WTC11 (cell line): ENCODE results near the gene MBD6. TPM values are rescaled to one million over a fixed set of nuclear protein-coding genes. Genes with fewer than 3 reads are reported as not detected.

Source experiments
- ATAC-seq: fragments of 200-7000 bp; cut with Tn5 transposase; 2 replicates; pipeline ENCODE4 v1.10.0; 2021; ENCODE audit warnings: mild to moderate bottlenecking, moderate library complexity
- CTCF ChIA-PET: fragments of 300-600 bp; sonication (Branson Sonifier 250); formaldehyde crosslinking; loops from one replicate; lab custom pipeline; 2021; ENCODE audit warnings: antibody characterized with exemption; lab: Charles Lee
- POLR2A ChIA-PET: fragments of 350-600 bp; sonication (Branson Sonifier 250); formaldehyde crosslinking; loops from one replicate; lab custom pipeline; 2021; ENCODE audit warnings: antibody characterized with exemption; lab: Charles Lee
- DNase-seq: peaks from one replicate; pipeline ENCODE4 v3.0.0; 2021; ENCODE audit warnings: low spot score
- H3K27ac Mint-ChIP-seq: 2 replicates; pipeline ENCODE4 v1.8.0; 2021; ENCODE audit warnings: mixed read lengths
- H3K27me3 Mint-ChIP-seq: 2 replicates; pipeline ENCODE4 v1.8.0; 2021; ENCODE audit warnings: low read depth, mild to moderate bottlenecking, moderate library complexity, mixed read lengths
- H3K36me3 Mint-ChIP-seq: 2 replicates; pipeline ENCODE4 v1.8.0; 2021; ENCODE audit warnings: mixed read lengths
- H3K4me1 Mint-ChIP-seq: 2 replicates; pipeline ENCODE4 v1.8.0; 2022; ENCODE audit warnings: mixed read lengths
- H3K4me3 Mint-ChIP-seq: 2 replicates; pipeline ENCODE4 v1.8.0; 2021; ENCODE audit warnings: mild to moderate bottlenecking, moderate library complexity, mixed read lengths
- H3K9me3 Mint-ChIP-seq: 2 replicates; pipeline ENCODE4 v1.8.0; 2021; ENCODE audit warnings: mixed read lengths
- ATF1 ChIP-seq: sonication (generic); formaldehyde crosslinking; IDR thresholded peaks from 2 replicates; pipeline ENCODE4 v1.8.1; 2023; ENCODE audit warnings: mild to moderate bottlenecking, moderate library complexity, missing genetic modification reagents
- ATF2 ChIP-seq: sonication (generic); formaldehyde crosslinking; IDR thresholded peaks from 2 replicates; pipeline ENCODE4 v1.8.1; 2022; ENCODE audit warnings: low read depth, missing genetic modification reagents, borderline replicate concordance
- ESRRA ChIP-seq: sonication (generic); formaldehyde crosslinking; IDR thresholded peaks from 2 replicates; pipeline ENCODE4 v1.8.1; 2022; ENCODE audit warnings: mild to moderate bottlenecking, missing genetic modification reagents, borderline replicate concordance
- GRHL2 ChIP-seq: fragments of 250-450 bp; sonication (Bioruptor Pico); IDR thresholded peaks from 2 replicates; pipeline ENCODE4 v1.8.0; 2022; ENCODE audit warnings: mild to moderate bottlenecking, moderate library complexity; ENCODE audit not compliant: insufficient replicate concordance, severe bottlenecking
- HMGA2 ChIP-seq: fragments of 250-450 bp; sonication (Bioruptor Pico); IDR thresholded peaks from 2 replicates; pipeline ENCODE4 v1.4.0; 2021; ENCODE audit warnings: mild to moderate bottlenecking, moderate library complexity
- HMGXB4 ChIP-seq: sonication (generic); formaldehyde crosslinking; IDR thresholded peaks from 2 replicates; pipeline ENCODE4 v1.8.1; 2023; ENCODE audit warnings: mild to moderate bottlenecking, moderate library complexity, missing genetic modification reagents
- PRDM15 ChIP-seq: sonication (generic); formaldehyde crosslinking; IDR thresholded peaks from 2 replicates; pipeline ENCODE4 v1.8.0; 2022; ENCODE audit warnings: missing genetic modification reagents
- RELA ChIP-seq: sonication (generic); formaldehyde crosslinking; IDR thresholded peaks from 2 replicates; pipeline ENCODE4 v1.8.1; 2022; ENCODE audit warnings: missing genetic modification reagents, mild to moderate bottlenecking, borderline replicate concordance
- RORB ChIP-seq: fragments of 250-450 bp; sonication (Bioruptor Pico); IDR thresholded peaks from 2 replicates; pipeline ENCODE4 v1.9.0; 2021; ENCODE audit warnings: mild to moderate bottlenecking
- TCF7 ChIP-seq: sonication (generic); formaldehyde crosslinking; IDR thresholded peaks from 2 replicates; pipeline ENCODE4 v1.8.0; 2022; ENCODE audit warnings: mild to moderate bottlenecking, low read depth, missing genetic modification reagents, moderate library complexity
- ZNF121 ChIP-seq: sonication (generic); formaldehyde crosslinking; IDR thresholded peaks from 2 replicates; pipeline ENCODE4 v1.8.0; 2023; ENCODE audit warnings: missing genetic modification reagents
- ZNF423 ChIP-seq: fragments of 250-450 bp; sonication (Bioruptor Pico); IDR thresholded peaks from 2 replicates; pipeline ENCODE4 v2.1.2; 2022; ENCODE audit warnings: mild to moderate bottlenecking, moderate library complexity
- ZNF512 ChIP-seq: sonication (generic); formaldehyde crosslinking; IDR thresholded peaks from 2 replicates; pipeline ENCODE4 v1.8.1; 2022; ENCODE audit warnings: missing genetic modification reagents, borderline replicate concordance
- total RNA-seq: library from RNA; stranded (reverse); gene quantifications from 3 replicates; pipeline ENCODE4 v1.2.3, GENCODE V29; 2021

The MBD6 gene
- total RNA-seq, 1 experiment from 2014 or later, result 46.3 TPM

GRCh38 chr12:57534250-57534649, 11.6 kb downstream of the MBD6 start (continued):
- TF ChIP-seq ATF1 (CRISPR knock-in tag) (no peak), RORB (CRISPR knock-in tag) (no peak)

- H3K27ac Mint-ChIP-seq, result no peak overlapping the region
- H3K36me3 Mint-ChIP-seq, result peaks cover 52% of the 10 kb centered on the region
- CTCF ChIA-PET, result interaction anchor here (1.6 kb wide), 1 partner anchor 11 kb away, joined by 4 read pairs; the partner anchor contains the start of gene DCTN2
- ATAC-seq (no peak), DNase-seq (no peak)
- H3K27me3 Mint-ChIP-seq, result no peaks in the 10 kb centered on the region
- TF ChIP-seq PRDM15 (CRISPR knock-in tag), result no peak
- TF ChIP-seq ESRRA, result no peak
- no peaks in the 10 kb centered on the region for H3K9me3 Mint-ChIP-seq
- peaks cover 9% of the 10 kb centered on the region for H3K4me1 Mint-ChIP-seq
- POLR2A ChIA-PET, result interaction anchor here (1.1 kb wide), 1 partner anchor 11 kb away, joined by 3 read pairs; no protein-coding TSS in a partner anchor
- no peak overlapping the region for H3K4me3 Mint-ChIP-seq
Observed at GRCh38 chr12:57534991-57535543, 12.4 kb downstream of the MBD6 start.

- Mint-ChIP-seq H3K27ac (no peak overlapping the region), H3K9me3 (no peaks in the 10 kb centered on the region), H3K4me3 (no peak overlapping the region), H3K27me3 (no peaks in the 10 kb centered on the region), H3K4me1 (peaks cover 10% of the 10 kb centered on the region), H3K36me3 (peaks cover 48% of the 10 kb centered on the region)
- ChIA-PET CTCF (interaction anchor here (1.6 kb wide), 2 partner anchors 11 to 48 kb away, joined by 4 read pairs; partner anchors contain the start of gene DCTN2), POLR2A (interaction anchor here (0.9 kb wide), 1 partner anchor 7 kb away, joined by 3 read pairs; no protein-coding TSS in a partner anchor)
- ATAC-seq (peak; percentile 43), DNase-seq (no peak)
- TF ChIP-seq ZNF512 (CRISPR knock-in tag), result no peak
- TF ChIP-seq GRHL2 (CRISPR knock-in tag), result no peak
- TF ChIP-seq ZNF423 (CRISPR knock-in tag), result no peak
- TF ChIP-seq TCF7 (CRISPR knock-in tag), result no peak
- TF ChIP-seq HMGXB4 (CRISPR knock-in tag), result no peak
- no peak for TF ChIP-seq ZNF121 (CRISPR knock-in tag)
- TF ChIP-seq HMGA2, result no peak
- no peak for TF ChIP-seq ATF2 (CRISPR knock-in tag)
- TF ChIP-seq RELA (CRISPR knock-in tag), result no peak
Observed at GRCh38 chr12:57535764-57536596, 13.4 kb downstream of the MBD6 start.
